Measurements from ENCODE around the gene SPATS2. TPM values are rescaled to one million over a fixed set of nuclear protein-coding genes. Genes with fewer than 3 reads are reported as not detected.

SPATS2 gene
- total and polyA plus RNA-seq, 10 of the 15 experiments (the other 5 are each of a cell fraction or from before 2014, with no cell fraction given): 9.0 to 54.2 (median 27.5) TPM

- TF ChIP-seq E2F4 (IDR thresholded peaks at IDR 0.05; ENCODE audit: low read depth, low read length) (no peak), POU2F2 (IDR thresholded peaks at IDR 0.05; ENCODE audit: borderline replicate concordance, low read depth, low read length) (no peak), KDM1A (IDR thresholded peaks at IDR 0.05; ENCODE audit: borderline replicate concordance) (no peak), NR2C1 (IDR thresholded peaks at IDR 0.05) (no peak), ZNF24 (IDR thresholded peaks at IDR 0.05) (no peak), NBN (IDR thresholded peaks at IDR 0.05) (no peak), IKZF2 (IDR thresholded peaks at IDR 0.05) (no peak), JUNB (IDR thresholded peaks at IDR 0.05) (no peak), TAF1 (IDR thresholded peaks at IDR 0.05; ENCODE audit: borderline replicate concordance, low read depth, low read length) (no peak), IRF3 (IDR thresholded peaks at IDR 0.05) (no peak), TCF7 (IDR thresholded peaks at IDR 0.05; ENCODE audit: borderline replicate concordance) (no peak), BRCA1 (IDR thresholded peaks at IDR 0.05; ENCODE audit: low read depth, low read length) (no peak), WRNIP1 (IDR thresholded peaks at IDR 0.05; ENCODE audit: borderline replicate concordance, low read depth, low read length) (no peak), PBX3 (IDR thresholded peaks at IDR 0.05; ENCODE audit: insufficient replicate concordance, low read depth, low read length) (no peak), BMI1 (IDR thresholded peaks at IDR 0.05; ENCODE audit: borderline replicate concordance) (no peak), DPF2 (IDR thresholded peaks at IDR 0.05) (no peak), CEBPZ (IDR thresholded peaks at IDR 0.05; ENCODE audit: low read depth, low read length) (no peak), MYC (IDR thresholded peaks at IDR 0.05; ENCODE audit: insufficient read depth, insufficient read length, insufficient replicate concordance, low read length, severe bottlenecking) (no peak), ETV6 (conservative IDR thresholded peaks at IDR 0.05 in 1 of 2, IDR thresholded peaks at IDR 0.05 in 1 of 2; ENCODE audit: borderline replicate concordance in 1 of 2, low read depth in 1 of 2) (no peak), PKNOX1 (IDR thresholded peaks at IDR 0.05) (no peak)
These were observed 22.0 kb upstream of the SPATS2 start (continued) for GRCh38 chr12:49345051-49345824.
